Spleen (tissue), 7 donors: ENCODE data around the gene OSBPL9.

Experiments
- POLR2A ChIP-seq, 3 donors: fragments of 450-650 bp; IDR thresholded peaks; one replicate each; pipeline ENCODE4 v1.5.1; 2017; ENCODE audit warnings: antibody characterized with exemption in 3 of 3, mild to moderate bottlenecking in 1 of 3
- POLR2AphosphoS5 ChIP-seq, 3 donors: sonication (generic); formaldehyde crosslinking; IDR thresholded peaks; one replicate each; pipeline ENCODE4 v1.5.1; 2017; ENCODE audit warnings: antibody characterized with exemption in 3 of 3
- TF ChIP-seq, protein P1 (sequence below), 11 experiments: fragments of 200-600 bp in 7 of 11; fragments of 450-650 bp in 4 of 11; sonication (generic) in 4 of 11; IDR thresholded peaks in 8 of 11; conservative IDR thresholded peaks in 3 of 11; 1 replicate in 7 of 11; 2 replicates in 4 of 11; pipeline versions ENCODE4 v1.4.0 to v1.8.0; 2016 to 2021; ENCODE audit warnings: antibody characterized with exemption in 11 of 11, inconsistent platforms in 4 of 11, mild to moderate bottlenecking in 1 of 11
- donor health status: DM: no; HTN: no; CAD: no; lungs with moderate emphysema.
- donor health status: DM: no; HTN: no; CAD: no.
- donor health status: DM: no; HTN: no; CAD: no.

DNA sequence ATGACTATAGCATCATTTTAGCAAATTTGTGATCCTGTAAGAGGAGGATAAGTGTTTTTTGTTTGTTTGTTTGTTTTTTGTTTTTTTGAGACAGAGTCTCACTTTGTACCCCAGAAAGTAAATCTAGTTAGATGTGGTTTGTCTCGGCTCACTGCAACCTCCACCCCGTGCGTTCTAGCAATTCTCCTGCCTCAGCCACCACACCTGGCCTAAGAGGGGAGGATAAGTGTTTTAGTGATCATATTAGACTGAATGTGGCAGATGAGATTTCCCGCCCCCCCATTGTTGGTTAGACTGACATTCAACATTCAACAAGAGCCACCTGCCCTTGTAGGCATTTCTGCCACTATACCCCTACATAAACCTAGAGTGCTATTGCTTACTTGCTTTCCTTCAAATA, 98.5 kb downstream of the OSBPL9 start:
- TF ChIP-seq, protein P1, sequence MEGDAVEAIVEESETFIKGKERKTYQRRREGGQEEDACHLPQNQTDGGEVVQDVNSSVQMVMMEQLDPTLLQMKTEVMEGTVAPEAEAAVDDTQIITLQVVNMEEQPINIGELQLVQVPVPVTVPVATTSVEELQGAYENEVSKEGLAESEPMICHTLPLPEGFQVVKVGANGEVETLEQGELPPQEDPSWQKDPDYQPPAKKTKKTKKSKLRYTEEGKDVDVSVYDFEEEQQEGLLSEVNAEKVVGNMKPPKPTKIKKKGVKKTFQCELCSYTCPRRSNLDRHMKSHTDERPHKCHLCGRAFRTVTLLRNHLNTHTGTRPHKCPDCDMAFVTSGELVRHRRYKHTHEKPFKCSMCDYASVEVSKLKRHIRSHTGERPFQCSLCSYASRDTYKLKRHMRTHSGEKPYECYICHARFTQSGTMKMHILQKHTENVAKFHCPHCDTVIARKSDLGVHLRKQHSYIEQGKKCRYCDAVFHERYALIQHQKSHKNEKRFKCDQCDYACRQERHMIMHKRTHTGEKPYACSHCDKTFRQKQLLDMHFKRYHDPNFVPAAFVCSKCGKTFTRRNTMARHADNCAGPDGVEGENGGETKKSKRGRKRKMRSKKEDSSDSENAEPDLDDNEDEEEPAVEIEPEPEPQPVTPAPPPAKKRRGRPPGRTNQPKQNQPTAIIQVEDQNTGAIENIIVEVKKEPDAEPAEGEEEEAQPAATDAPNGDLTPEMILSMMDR (IDR thresholded peaks at IDR 0.05 in 8 of 11, conservative IDR thresholded peaks at IDR 0.05 in 3 of 11): no peak
- TF ChIP-seq POLR2A (IDR thresholded peaks at IDR 0.05) (no peak), POLR2AphosphoS5 (IDR thresholded peaks at IDR 0.05) (no peak)
